Kidney glomerular epithelial cell (primary cell): ENCODE measurements around the gene TRPC6.
"Not testable (repeated sequence)": the region's sequence is repeated elsewhere in the genome, so short reads cannot be mapped to it uniquely, and the experiment has no call there.

Source experiments
- DNase-seq: peaks from one replicate; lab custom pipeline; 2025; lab: John Stamatoyannopoulos, UW

The TRPC6 gene

DNA sequence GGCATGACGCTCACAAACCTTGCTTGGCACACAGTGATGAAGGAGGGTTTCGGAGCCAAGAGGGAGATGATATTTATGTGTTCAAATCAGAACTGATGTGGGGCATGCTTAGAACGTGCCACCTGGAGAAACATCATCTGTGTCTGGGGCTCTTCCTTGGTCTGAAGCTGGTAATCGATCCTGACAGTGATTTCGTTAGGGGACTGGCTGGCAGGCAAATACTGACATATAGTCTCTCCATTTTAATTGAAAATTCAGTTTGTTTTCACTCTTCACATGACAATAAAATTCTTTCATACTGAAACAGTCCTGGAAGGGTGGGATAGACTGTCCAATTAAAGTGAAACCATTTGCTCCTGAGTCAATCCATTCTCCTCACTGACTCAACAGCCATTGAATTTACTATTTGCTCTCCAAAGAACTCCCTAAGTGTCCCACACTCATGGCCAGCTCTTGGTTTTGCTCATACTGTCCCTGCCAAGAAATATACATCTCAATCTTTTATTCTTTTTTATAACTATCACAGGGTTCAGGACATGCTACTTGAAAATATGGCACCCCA is 134.8 kb downstream of the TRPC6 start:
- DNase-seq = no peak

DNA sequence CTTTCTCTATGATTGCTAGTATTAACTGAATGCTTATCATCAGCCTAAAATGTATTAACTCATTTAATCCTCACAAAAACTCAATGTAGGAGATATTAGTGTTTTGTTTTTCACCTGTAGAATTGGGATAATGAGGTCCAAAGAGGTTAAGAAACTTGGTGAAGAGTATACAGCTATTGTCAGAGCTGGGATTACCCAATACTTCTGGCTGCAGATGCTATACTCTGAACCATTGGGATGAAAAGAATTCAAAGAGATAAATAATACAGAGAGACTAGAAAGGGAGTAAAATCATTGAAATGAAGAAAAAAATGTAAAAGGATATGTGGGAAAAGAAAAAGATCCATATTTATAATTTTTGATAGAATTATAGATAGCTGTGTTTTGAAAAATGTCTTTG is 137.1 kb downstream of the TRPC6 start:
- DNase-seq = no peak

DNA sequence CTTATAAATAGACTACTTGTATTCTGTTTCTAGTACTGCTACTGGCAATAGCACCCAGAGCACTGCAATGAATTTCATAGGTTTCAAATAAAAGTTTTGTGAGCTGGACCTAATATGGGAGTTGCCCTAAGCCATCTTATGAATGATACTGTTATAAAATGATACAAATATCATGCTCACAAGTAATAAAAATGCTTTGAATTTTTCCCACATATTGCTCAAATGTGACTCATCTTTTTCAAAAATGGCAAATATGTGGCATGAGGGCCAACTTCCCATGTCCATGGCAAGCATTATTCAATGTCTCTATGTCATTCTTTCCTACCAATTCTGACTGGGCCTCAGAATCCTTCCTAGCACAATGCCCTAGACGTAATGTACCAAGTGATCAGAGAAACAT is 137.6 kb downstream of the TRPC6 start:
- no peak for DNase-seq

DNA sequence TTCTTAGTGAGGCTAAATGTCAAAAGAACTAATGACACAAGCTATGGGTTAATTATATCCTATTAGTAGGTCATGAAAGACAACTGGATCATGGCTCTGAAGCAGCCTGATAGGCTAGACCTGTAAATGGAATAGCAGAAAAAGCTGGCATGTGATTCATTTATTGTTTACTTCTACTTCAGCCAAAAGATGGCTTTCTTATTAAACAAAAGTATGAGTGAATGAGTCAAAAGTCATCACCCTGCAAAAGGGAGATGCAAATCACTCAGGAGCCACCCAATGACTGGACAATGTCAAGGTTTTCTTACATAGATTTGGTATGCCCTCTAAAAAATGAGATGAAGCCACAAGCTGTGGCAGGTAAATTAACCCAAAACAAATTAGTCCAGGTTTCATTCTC is 138.0 kb downstream of the TRPC6 start:
- no peak for DNase-seq

DNA sequence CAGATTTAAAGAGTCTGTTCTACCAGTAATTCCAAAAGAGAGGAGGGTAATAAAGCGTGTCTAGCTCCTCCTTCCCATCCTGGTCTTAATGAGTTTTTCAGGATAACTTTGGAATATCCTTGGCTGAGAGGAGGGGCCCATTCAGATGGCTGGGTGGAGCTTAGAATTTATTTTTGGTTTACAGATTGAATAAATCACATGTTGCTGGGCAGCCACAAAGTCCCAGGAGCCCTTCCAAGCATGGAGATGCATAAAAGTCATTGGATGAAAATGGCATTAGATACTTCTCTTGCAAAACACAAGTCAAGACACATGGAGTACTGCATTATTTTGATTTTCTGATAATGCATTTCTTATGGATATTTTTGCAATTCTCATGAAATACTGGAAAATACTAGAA is 139.0 kb downstream of the TRPC6 start:
- DNase-seq = no peak

DNA sequence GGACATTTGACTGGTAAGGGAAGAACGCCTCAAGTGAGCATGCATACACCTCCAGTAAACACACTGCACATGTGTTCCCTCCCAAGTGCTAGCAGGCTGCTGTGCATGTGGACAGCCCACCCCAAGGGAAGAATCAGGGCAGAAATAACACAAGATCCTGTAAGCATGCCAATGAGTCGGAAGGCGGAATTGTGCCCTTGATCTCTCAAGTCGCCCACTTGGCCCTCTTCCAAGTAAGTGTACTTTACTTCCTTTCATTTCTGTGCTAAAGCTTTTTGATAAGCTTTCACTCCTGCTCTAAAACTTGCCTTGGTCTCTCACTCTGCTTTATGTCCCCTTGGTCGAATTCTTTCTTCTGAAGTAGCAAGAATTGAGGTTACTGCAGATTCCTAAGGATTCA is 139.6 kb downstream of the TRPC6 start:
- no peak for DNase-seq

DNA sequence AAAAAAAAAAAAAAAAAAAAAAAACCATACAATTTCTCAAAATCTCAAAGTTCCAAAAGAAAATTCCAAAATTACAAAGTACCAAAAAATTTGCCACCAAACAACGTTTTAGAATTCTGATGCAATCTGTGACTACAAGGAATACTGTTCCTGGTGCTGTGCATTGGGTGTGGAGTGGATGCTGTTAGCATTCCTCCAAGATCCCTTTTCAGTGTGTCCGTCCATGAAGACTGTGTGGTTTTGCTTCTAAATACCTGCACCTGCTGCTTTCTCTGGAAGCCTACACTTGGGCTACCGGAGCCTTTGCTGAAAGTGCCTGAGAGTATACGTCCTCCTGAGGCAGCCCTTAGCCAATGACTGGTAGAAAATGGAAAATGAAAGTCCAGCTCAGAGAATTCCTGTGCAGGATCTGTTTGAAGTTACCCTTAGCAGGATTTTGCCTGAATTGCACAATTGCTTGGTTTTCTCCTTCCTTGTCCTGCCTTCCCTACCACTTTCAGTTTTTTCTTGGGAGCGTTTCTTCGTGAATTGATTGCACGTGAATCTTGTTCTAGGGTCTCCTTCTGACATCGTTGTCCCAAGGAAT is 140.8 kb downstream of the TRPC6 start:
- no peak for DNase-seq

DNA sequence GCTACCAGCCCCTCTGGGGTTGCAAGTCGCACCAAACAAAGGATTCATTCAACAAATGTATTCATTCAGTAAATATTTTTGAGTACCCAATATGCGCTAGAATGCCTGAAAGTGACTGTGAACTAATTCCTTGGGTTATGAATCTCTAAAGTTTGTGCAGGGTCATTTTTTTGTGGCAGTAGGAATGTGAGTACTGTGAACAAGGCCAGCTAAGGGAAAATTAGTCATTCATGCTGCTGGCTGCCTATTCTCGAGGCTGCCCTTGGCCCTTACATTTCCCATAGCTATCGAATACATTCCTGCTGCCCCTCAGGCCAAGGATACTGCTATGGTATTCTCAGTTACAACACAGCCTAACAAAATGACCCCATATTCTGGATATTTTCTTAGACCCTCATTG is 141.6 kb downstream of the TRPC6 start:
- no peak for DNase-seq

DNA sequence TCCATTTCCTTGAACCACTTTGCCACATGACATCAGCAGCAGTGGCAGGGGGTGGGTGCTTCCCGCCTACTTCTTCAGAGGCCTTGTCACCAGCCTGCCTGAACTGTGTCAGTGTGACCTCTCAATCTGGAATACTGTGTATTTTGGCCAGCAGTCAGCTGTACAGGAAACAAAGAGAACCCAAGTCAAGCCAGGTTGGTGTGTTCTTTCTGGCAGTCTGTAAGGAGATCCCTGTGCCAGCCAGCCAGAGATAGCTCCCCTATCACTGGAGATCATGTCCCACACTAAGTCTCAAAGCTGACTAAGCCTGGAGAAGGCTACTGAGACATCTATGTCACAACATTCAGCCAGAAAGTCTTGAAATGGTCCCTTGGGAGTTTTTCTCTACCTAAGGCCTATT is 142.1 kb downstream of the TRPC6 start:
- DNase-seq = no peak

DNA sequence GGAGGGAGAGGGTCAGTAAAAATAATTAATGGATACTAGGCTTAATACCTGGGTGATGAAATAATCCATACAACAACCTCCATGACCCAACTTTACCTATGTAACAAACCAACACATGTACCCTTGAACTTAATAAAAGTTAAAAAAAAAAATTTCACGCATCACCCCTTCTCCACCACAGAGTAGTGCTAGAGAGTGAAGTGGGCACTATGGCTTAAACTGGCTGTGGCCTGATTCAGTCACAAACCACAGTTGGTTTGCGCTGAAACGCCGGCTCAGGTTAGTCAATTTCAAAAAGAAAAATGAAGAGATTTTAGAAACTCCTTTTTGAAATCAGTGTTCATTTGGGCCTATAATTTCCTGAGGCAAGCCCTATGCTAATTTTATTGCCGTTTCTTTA is 144.3 kb downstream of the TRPC6 start:
- no peak for DNase-seq

DNA sequence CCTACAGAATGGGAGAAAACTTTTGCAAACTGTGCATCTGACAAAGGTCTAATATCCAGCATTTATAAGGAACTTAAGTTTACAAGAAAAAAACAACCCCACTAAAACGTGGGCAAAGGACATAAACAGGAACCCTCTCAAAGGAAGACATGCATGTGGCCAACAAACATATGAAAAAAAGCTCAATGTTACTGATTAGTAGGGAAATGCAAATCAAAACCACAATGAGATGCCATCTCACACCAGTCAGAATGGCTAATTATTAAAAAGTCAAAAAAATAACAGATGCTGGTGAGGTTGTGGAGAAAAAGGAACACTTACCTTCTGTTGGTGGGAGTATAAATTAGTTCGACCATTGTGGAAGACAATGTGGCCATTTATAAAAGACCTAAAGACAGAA is 145.1 kb downstream of the TRPC6 start:
- not testable (repeated sequence) for DNase-seq

DNA sequence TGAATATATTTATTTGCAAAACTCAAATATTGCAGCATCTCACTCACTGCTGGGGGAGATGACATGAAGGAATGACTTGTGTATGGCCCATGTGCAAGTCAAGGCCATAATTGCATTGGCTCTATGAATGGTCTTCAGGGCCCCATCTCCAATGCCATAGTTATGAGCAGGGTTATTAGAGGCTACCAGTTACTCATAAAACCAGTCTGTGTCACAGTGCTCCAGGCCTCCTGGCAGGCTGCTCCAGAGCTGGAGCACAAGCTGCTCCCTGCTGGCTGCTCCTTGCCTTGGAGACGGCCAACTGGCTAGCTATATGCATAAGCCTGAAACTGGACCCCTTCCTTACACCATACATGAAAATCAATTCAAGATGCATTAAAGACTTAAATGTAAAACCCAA is 145.7 kb downstream of the TRPC6 start:
- no peak for DNase-seq

DNA sequence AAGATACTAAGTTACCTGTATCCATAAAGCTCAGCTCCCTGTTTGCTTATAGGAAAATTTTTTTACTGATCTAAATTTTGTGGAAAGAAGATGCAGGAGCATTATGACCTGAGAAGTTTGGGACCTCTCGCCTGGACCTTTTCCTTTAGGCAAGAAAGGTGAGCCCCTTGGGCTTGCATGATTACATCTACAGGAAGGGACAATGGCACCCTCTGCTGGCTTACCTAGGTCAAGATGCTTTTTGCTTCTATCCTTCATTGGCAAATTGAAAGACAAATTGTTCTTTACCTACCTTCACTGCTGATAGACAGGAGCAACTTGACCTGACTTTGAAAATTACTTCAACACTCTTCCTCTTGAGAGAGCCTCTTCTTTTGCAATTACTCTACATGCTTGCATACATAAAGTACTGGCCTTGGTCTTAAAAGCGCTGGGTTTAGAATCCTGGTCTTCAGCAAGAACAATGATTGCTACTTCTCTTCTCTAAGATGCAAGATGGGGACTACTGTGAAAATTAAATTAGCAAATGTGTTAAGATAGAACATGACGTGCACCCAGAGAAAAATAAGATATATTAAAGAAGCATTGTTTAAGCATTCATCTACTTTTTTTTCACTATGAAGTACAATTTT is 147.2 kb downstream of the TRPC6 start:
- peak; percentile 25 for DNase-seq

DNA sequence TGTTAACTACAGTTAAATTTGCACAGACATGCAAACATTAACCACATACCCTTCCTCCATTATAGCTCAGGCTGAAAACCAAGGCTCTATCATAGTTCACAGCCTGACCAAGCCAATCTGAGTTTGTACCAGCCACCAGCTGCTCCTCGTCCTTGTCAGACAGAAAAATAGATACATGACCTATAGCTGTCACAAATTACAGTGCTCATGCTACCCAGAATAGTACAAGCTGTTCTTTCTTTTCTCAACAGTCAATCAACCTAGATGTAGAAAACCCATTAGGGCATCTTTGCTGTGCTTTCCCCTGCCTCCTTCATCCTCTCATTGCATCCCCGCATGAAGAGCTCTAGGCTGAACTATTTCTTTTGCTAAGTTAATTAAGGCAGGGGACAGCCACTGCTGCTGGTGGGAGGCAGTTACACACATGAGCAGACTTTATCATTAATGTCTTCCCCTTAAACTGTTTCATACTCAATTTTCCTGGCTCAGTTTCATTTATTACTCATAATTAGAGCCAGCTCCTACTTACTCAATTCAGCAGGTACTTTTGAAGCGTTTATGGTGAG is 148.3 kb downstream of the TRPC6 start:
- no peak for DNase-seq

DNA sequence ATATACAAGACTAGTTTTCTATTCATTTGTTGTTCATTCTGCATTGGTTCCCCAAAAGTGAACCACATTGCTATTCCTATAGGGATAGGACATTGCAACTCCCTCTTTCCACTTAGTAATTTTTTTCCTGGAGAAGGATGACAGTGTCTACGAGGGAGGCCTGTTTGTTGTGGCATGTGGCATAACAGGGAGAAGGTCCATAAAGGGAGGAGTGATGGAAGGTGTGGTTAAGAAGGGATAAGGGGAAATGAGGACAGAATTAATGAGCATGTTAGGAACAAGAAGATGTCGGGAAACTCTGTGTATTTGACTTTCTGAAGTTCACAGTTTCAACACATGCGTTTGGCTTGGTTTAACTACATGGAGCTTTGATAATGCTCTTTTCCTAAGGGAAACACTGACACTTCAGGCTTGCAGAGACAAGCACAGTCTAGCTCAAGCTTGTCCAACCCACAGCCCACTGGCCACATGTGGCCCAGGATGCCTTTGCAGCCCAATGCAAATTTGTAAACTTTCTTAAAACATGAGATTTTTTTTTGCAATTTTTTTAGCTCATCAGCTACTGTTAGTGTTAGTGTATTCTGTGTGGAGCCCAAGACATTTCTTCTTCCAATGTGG is 149.7 kb downstream of the TRPC6 start:
- DNase-seq = no peak

DNA sequence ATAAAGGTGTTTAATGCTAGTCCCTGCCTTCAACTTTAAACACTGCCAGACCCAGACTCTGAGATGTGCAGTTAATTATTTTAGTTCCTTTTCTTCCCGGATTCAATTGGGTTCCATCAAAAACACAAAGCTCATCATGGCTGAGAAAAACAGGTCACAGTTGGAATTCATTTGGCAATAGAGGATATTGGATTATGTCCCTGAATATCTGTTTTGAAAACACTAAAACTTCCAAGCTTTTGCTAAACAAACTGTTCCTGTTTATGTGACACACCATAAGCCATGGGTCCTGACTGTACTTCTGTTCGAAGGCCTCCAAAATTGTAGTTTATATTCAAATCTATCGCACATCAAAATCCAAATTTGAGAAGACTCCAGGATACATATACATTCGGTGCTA is 150.7 kb downstream of the TRPC6 start:
- DNase-seq = no peak

DNA sequence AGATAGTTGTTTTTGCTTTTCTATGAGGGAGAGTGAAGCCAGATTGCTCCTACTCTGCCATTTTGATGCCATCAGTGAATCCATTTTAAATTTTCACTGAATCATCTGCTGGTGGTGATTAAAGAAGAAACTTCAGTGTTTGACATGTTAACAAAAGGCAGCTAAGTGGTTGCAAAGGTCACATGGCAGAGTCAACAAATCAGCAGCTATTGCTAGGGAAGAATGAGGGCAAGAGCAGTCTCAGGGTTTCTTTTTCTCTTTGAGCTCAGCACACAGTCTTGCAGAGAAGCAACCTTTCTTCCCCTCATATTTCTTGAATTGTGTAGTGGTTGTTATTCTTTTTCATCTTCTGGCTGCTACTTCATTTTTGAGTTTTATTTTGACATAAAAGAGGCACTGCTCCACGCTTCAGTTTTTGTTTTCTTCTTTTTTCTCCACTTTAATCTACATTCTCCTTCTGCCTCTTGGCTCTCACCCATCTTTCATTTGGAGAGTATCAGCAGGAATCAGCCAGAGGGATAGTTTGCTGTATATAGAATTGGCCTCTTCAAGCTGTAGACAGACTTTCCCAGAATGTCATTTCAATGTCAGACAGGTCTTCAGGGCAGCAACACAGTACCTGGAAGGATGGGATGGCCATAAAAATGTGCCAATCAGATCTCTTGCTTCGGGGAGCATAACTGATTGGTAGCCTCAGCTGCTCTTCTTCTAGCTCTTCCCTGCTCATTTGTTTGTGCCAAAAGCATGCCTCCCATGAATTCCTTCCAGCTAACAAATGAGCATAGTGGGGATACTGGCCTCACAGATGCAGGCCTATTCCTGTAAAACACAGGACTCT is 153.9 kb downstream of the TRPC6 start:
- no peak for DNase-seq

DNA sequence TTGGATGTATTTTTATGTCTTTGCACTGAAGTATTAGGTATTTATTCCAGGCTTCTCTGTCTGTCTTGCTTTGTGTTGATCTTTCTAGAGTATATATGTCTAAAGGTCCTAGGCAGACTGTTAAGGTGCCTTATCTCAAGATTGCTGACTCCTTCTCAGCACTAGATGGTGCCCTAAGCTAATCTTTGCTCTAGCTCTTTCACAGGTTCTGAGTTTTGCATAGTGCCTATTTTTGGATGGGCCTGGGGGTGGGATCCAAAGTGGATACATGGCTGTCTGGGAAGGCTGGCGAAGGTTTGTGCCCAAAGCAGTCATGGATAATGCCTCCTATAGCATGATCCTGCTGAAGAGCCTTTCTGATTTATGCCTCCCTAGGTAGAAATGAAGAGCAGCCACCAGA is 154.9 kb downstream of the TRPC6 start:
- no peak for DNase-seq

DNA sequence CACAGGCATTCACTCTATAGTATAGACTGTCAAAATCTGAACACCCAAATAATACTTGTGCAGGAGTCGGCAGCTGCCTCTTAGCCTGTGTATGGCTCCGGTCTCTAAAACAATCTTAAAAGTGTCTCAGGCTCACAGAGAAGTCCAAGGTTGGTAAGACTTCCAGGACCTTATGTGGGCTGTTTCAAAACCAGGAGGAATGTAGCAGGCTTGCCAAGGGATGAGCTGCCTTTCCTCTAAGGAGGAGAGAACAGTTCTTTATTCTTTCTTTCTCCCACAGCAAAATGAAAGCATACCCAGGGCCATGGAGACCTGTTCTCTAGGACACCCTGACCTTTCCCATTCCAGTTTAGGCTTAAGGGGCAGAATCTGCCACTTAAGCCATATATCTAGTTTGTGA is 176.5 kb downstream of the TRPC6 start:
- DNase-seq = no peak
